Gastroesophageal sphincter (tissue), 4 donors: Measurements from ENCODE around the gene C17orf50. TPM values are rescaled to one million over a fixed set of nuclear protein-coding genes. Genes with fewer than 3 reads are reported as not detected.

ENCODE experiments used
- ATAC-seq: fragments of 150-250 bp; one replicate; pipeline ENCODE4 v1.9.1; 2016; ENCODE audit warnings: mild to moderate bottlenecking, moderate library complexity
- H3K27ac ChIP-seq, 4 donors: fragments of 200-600 bp; sonication (generic) in 3 of 4; 1 replicate in 3 of 4; 2 replicates in 1 of 4; pipeline ENCODE4 v1.5.1; 2016 to 2019
- H3K27me3 ChIP-seq: fragments of 200-600 bp; sonication (generic); one replicate; pipeline ENCODE4 v1.5.1; 2019
- H3K36me3 ChIP-seq, 2 donors: fragments of 200-600 bp; sonication (generic); one replicate each; pipeline ENCODE4 v1.5.1; 2019; ENCODE audit warnings: control low read depth in 1 of 2
- H3K4me1 ChIP-seq, 3 donors: fragments of 200-600 bp; sonication (generic); 1 replicate in 2 of 3; 2 replicates in 1 of 3; pipeline ENCODE4 v1.5.1; 2016 to 2019; ENCODE audit warnings: control low read depth in 2 of 3
- H3K4me3 ChIP-seq, 2 donors: fragments of 200-600 bp; sonication (generic); one replicate each; pipeline ENCODE4 v1.5.1; 2019; ENCODE audit warnings: mild to moderate bottlenecking in 1 of 2, moderate library complexity in 1 of 2
- H3K9me3 ChIP-seq, 3 donors: fragments of 200-600 bp; sonication (generic); one replicate each; pipeline ENCODE4 v1.5.1; 2017 to 2019; ENCODE audit warnings: control low read depth in 2 of 3
- CTCF ChIP-seq, 4 experiments: fragments of 200-600 bp in 2 of 4; fragments of 450-650 bp in 2 of 4; sonication (generic) in 1 of 4; IDR thresholded peaks; one replicate each; pipeline ENCODE4 v1.5.1; 2017 to 2019; ENCODE audit warnings: antibody characterized with exemption in 4 of 4, mild to moderate bottlenecking in 2 of 4, moderate library complexity in 2 of 4
- EP300 ChIP-seq: sonication (generic); formaldehyde crosslinking; IDR thresholded peaks from one replicate; pipeline ENCODE4 v1.6.1; 2017; ENCODE audit warnings: antibody characterized with exemption, mild to moderate bottlenecking
- POLR2A ChIP-seq, 2 donors: fragments of 450-650 bp; IDR thresholded peaks; one replicate each; pipeline ENCODE4 v1.6.1; 2017; ENCODE audit warnings: antibody characterized with exemption in 2 of 2, mild to moderate bottlenecking in 2 of 2, moderate library complexity in 1 of 2
- POLR2AphosphoS5 ChIP-seq: sonication (generic); formaldehyde crosslinking; IDR thresholded peaks from one replicate; pipeline ENCODE4 v1.6.1; 2017; ENCODE audit warnings: antibody characterized with exemption
- WGBS, 2 donors: methylation state at CpG; one replicate each; pipeline ENCODE4 v1.1.5; 2018; ENCODE audit warnings: low coverage in 1 of 2; 5-methylcytosine and 5-hydroxymethylcytosine counted together
- total RNA-seq, 4 donors: library from RNA; depleted of rRNA; stranded (reverse); fragments of >200 nt; gene quantifications; one replicate each; pipeline ENCODE4 v1.1.0, GENCODE V29; 2016

C17orf50 gene
- total RNA-seq, 4 donors from 2014 or later: not detected

DNA sequence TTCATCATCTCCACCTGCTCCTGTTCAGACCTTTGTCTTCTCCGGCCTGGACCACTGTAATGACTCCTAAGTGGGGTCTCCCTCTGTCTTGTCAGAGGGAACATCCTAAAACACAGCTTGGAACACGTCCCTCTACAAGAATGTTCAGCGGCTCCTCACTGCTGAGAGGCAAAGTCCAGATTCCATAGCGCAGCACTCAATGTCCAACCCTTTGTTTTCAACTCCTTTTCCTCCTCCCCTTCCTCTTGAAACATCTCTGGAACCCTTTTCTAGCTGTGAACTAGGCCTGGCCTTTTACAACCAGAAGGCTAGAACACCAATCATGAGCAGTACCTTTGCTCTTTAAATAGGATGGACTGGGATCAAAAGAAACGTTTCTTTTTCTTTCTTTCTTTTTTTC lies 914 bp downstream of the C17orf50 start:
- Histone ChIP-seq H3K4me1 (peaks cover 0 to 32% (median 18%) of the 10 kb centered on the region in 3 donors), H3K4me3 (no peak overlapping the region), H3K36me3 (no peaks in the 10 kb centered on the region), H3K27ac (no peak overlapping the region), H3K9me3 (no peaks in the 10 kb centered on the region), H3K27me3 (no peaks in the 10 kb centered on the region)
- TF ChIP-seq POLR2A (IDR thresholded peaks at IDR 0.05) (no peak), EP300 (no peak), CTCF (IDR thresholded peaks at IDR 0.05) (no peak), POLR2AphosphoS5 (no peak)
- WGBS, 2 donors: 90 to 91% methylated on average over 4 to 5 of the region's 5 CpGs
- ATAC-seq: no peak

- TF ChIP-seq POLR2A (IDR thresholded peaks at IDR 0.05): no peak
- no peak for TF ChIP-seq CTCF (IDR thresholded peaks at IDR 0.05)
- TF ChIP-seq EP300: no peak
- no peak for TF ChIP-seq POLR2AphosphoS5
- 15% methylated on average over 12 of the region's 17 CpGs; no CpG with 5 or more reads in 1 of the 2 donors for WGBS, 2 donors
- H3K9me3 ChIP-seq: no peaks in the 10 kb centered on the region
- H3K27me3 ChIP-seq: no peaks in the 10 kb centered on the region
- ATAC-seq: no peak
- H3K27ac ChIP-seq: peak overlapping the region in 3 of 4 donors; percentile 54 to 73 (median 68)
- H3K36me3 ChIP-seq: no peaks in the 10 kb centered on the region
- peak overlapping the region in 1 of 2 donors; percentile 57 for H3K4me3 ChIP-seq
- H3K4me1 ChIP-seq: peaks cover 0 to 45% (median 18%) of the 10 kb centered on the region in 3 donors
These were observed 3.1 kb downstream of the C17orf50 start for GRCh38 chr17:35763767-35764122.

DNA sequence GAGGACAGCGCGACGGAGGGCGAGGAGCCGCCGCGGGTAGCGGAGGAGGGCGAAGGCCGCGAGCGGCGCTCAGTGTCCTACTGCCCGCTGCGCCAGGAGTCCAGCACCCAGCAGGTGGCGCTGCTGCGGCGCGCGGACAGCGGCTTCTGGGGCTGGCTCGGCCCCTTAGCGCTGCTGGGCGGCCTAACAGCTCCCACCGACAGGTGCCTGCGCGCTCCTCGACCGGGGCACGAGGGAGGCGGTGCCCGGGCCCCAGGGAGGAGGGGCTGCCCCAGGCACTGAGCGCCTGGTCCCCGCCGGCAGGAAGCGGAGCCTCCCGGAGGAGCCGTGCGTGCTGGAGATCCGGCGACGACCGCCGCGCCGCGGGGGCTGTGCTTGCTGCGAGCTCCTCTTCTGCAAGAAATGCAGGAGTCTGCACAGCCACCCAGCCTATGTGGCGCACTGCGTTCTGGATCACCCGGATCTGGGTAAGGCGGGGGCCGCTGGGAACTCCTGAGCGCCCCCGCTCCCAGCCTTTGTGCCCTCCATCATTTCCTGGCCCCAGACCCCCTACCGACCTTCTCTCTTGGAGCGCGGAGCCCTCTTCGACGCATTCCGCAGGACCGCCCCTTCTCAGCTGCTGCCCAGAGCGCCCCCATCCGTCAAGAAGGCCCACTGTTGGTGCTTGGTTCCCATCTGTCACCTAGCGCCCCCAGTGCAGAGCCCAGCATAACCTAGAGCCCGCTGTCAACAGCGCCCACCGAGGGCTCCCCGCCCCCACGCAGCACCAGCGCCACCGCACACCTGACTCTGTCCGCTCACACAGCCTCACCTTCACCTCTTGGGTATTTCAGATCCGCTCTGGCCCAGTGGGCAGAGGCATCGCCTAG lies 3.7 kb downstream of the C17orf50 start:
- peak overlapping the region in 3 of 4 donors; percentile 54 to 73 (median 68) for H3K27ac ChIP-seq
- peak; percentile 91 for ATAC-seq
- H3K4me1 ChIP-seq: peaks cover 0 to 45% (median 18%) of the 10 kb centered on the region in 3 donors
- TF ChIP-seq POLR2A (IDR thresholded peaks at IDR 0.05): no peak
- TF ChIP-seq CTCF (IDR thresholded peaks at IDR 0.05): peak; percentile 94 to 99 (median 97)
- TF ChIP-seq POLR2AphosphoS5: peak; percentile 53
- no peak for TF ChIP-seq EP300
- 1 to 27% methylated on average over 3 to 31 of the region's 75 CpGs for WGBS, 2 donors
- H3K4me3 ChIP-seq: peak overlapping the region; percentile 19 to 57
- H3K27me3 ChIP-seq: no peaks in the 10 kb centered on the region
- H3K9me3 ChIP-seq: no peaks in the 10 kb centered on the region
- no peaks in the 10 kb centered on the region for H3K36me3 ChIP-seq

- Histone ChIP-seq H3K4me3 (no peak overlapping the region), H3K36me3 (no peaks in the 10 kb centered on the region), H3K4me1 (peaks cover 0 to 45% (median 18%) of the 10 kb centered on the region in 3 donors), H3K9me3 (no peaks in the 10 kb centered on the region), H3K27me3 (no peaks in the 10 kb centered on the region), H3K27ac (peak overlapping the region in 3 of 4 donors; percentile 54 to 73 (median 68))
- ATAC-seq: no peak
- WGBS, 2 donors: 58% methylated on average over 5 of the region's 11 CpGs; no CpG with 5 or more reads in 1 of the 2 donors
- TF ChIP-seq CTCF (IDR thresholded peaks at IDR 0.05): no peak
These were observed 4.5 kb downstream of the C17orf50 start for GRCh38 chr17:35765086-35765710.
